Subcutaneous adipose tissue (tissue), 4 donors: ENCODE measurements around the gene NTSR1. TPM values are rescaled to one million over a fixed set of nuclear protein-coding genes. Genes with fewer than 3 reads are reported as not detected.

Experiments used
- CTCF ChIP-seq: fragments of 450-650 bp; IDR thresholded peaks from one replicate; pipeline ENCODE4 v1.5.1; 2016; ENCODE audit warnings: low read depth, mild to moderate bottlenecking, control low read depth, antibody characterized with exemption, moderate library complexity
- total RNA-seq, 4 donors: library from RNA; depleted of rRNA; stranded (reverse); fragments of >200 nt; gene quantifications; one replicate each; pipeline ENCODE4 v1.1.0, GENCODE V29; 2016

The NTSR1 gene
- total RNA-seq, 4 donors from 2014 or later: 0.16 TPM; not detected in 3

- no peak for TF ChIP-seq CTCF
Measured at GRCh38 chr20:62695448-62696414, 12.9 kb upstream of the NTSR1 start.

- TF ChIP-seq CTCF: no peak
Measured at GRCh38 chr20:62696434-62696957, 12.1 kb upstream of the NTSR1 start.

- no peak for TF ChIP-seq CTCF
Measured at GRCh38 chr20:62696989-62697388, 11.6 kb upstream of the NTSR1 start.

- no peak for TF ChIP-seq CTCF
Measured at GRCh38 chr20:62697468-62697912, 11.1 kb upstream of the NTSR1 start.

- no peak for TF ChIP-seq CTCF
Measured at GRCh38 chr20:62698231-62698630, 10.4 kb upstream of the NTSR1 start.

GRCh38 chr20:62699296-62699695 lies 9.3 kb upstream of the NTSR1 start:
- no peak for TF ChIP-seq CTCF

- TF ChIP-seq CTCF: no peak
Measured at GRCh38 chr20:62699741-62700140, 8.9 kb upstream of the NTSR1 start.
